ENCODE measurements around the gene VSIR. TPM values are rescaled to one million over a fixed set of nuclear protein-coding genes. Genes with fewer than 3 reads are reported as not detected.
A peak's percentile ranks its signal among the peaks of the same experiment; 100 is the strongest.

VSIR gene
- total RNA-seq, 3 donors from 2014 or later (not counting 1 experiment from before 2014, with no cell fraction given), result 134 to 193 (median 178) TPM

DNA sequence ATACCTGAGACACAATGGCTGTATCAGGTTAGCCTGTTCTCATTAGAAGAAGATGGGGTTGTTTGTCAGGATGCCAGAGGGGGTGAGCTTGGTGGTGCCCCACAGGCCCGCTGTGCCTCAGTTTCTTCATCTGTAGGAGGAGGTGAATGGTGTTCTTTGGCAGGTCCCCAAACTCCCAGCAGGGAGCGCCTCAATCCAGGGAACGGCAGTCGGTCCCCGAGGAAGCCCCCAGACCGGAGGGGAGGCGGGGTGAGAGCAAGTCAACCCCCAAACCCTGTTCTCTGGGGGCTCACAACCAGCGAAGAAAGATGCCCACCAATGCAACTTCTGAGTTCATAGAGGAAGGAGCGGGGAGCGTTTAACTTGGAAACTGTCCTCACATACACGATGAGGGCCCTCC lies 69.7 kb downstream of the VSIR start:
- Mint-ChIP-seq H3K36me3 (no peaks in the 10 kb centered on the region), H3K4me1 (peaks cover 10 to 34% of the 10 kb centered on the region in 2 donors), H3K27me3 (ENCODE audit: low read depth in 2 of 2) (peaks cover 0 to 2% of the 10 kb centered on the region in 2 donors), H3K9me3 (no peaks in the 10 kb centered on the region), H3K27ac (no peak overlapping the region), H3K4me3 (no peak overlapping the region)
- no peaks in the 10 kb centered on the region for H3K36me3 ChIP-seq (ENCODE audit: control insufficient read depth, insufficient read depth, low read length)
- H3K27ac ChIP-seq (ENCODE audit: low read length), result no peak overlapping the region
- H3K9me3 ChIP-seq (ENCODE audit: control insufficient read depth, insufficient read depth, low read length), result no peaks in the 10 kb centered on the region
- DNase-seq (no peak), ATAC-seq (no peak)
- H3K4me1 ChIP-seq (ENCODE audit: control insufficient read depth, insufficient read depth, low read length), result peaks cover 48% of the 10 kb centered on the region
- WGBS (ENCODE audit: insufficient coverage), result 86% methylated on average over 11 of the region's 11 CpGs
- TF ChIP-seq, protein P1, sequence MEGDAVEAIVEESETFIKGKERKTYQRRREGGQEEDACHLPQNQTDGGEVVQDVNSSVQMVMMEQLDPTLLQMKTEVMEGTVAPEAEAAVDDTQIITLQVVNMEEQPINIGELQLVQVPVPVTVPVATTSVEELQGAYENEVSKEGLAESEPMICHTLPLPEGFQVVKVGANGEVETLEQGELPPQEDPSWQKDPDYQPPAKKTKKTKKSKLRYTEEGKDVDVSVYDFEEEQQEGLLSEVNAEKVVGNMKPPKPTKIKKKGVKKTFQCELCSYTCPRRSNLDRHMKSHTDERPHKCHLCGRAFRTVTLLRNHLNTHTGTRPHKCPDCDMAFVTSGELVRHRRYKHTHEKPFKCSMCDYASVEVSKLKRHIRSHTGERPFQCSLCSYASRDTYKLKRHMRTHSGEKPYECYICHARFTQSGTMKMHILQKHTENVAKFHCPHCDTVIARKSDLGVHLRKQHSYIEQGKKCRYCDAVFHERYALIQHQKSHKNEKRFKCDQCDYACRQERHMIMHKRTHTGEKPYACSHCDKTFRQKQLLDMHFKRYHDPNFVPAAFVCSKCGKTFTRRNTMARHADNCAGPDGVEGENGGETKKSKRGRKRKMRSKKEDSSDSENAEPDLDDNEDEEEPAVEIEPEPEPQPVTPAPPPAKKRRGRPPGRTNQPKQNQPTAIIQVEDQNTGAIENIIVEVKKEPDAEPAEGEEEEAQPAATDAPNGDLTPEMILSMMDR (IDR thresholded peaks at IDR 0.05), result no peak
- H3K4me3 ChIP-seq (ENCODE audit: low read length), result no peak overlapping the region
- intact Hi-C loops (cut with micrococcal nuclease), result no loop called here
- no peaks in the 10 kb centered on the region for H3K27me3 ChIP-seq (ENCODE audit: control insufficient read depth, insufficient read depth, low read length)

DNA sequence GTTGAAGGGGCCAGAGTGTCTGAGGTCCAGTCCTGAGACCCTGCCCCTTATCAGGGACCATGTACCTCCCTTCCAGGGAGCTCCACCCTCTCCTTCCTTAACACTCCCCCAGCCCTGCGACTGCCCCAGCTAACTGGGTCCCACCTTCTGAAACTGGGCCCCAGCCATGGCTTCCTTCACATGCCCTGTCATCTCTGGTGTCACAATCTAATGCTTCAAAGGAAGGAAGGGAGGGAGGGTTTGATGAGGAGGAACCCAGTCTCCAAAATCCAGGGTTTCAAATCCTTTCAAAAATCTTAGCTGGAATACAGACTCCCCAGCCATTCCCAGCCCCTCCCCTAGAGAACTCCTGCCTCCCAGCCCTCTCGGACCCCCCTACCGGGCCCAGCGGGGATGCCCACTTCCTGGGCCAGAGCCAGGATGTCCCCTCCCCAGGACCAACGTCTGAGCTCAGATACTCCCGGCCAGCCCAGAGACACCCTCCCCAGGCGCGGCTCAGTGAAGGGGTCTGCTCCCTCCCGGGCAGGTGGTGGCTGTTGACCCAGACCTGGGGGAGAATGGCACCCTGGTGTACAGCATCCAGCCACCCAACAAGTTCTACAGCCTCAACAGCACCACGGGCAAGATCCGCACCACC lies 71.7 kb downstream of the VSIR start:
- Histone ChIP-seq H3K27me3 (ENCODE audit: control insufficient read depth, insufficient read depth, low read length) (no peaks in the 10 kb centered on the region), H3K4me3 (ENCODE audit: low read length) (no peak overlapping the region), H3K36me3 (ENCODE audit: control insufficient read depth, insufficient read depth, low read length) (no peaks in the 10 kb centered on the region), H3K27ac (ENCODE audit: low read length) (no peak overlapping the region), H3K4me1 (ENCODE audit: control insufficient read depth, insufficient read depth, low read length) (peaks cover 56% of the 10 kb centered on the region), H3K9me3 (ENCODE audit: control insufficient read depth, insufficient read depth, low read length) (no peaks in the 10 kb centered on the region)
- ATAC-seq (no peak), DNase-seq (no peak)
- H3K9me3 Mint-ChIP-seq, result no peaks in the 10 kb centered on the region
- intact Hi-C loops (cut with micrococcal nuclease), result no loop called here
- H3K36me3 Mint-ChIP-seq, result no peaks in the 10 kb centered on the region
- peak overlapping the region in 1 of 2 donors; percentile 36 for H3K27ac Mint-ChIP-seq
- no peak overlapping the region for H3K4me3 Mint-ChIP-seq
- H3K4me1 Mint-ChIP-seq, result peaks cover 29 to 43% of the 10 kb centered on the region in 2 donors
- TF ChIP-seq, protein P1 (IDR thresholded peaks at IDR 0.05), result no peak
- H3K27me3 Mint-ChIP-seq (ENCODE audit: low read depth in 2 of 2), result peaks cover 0 to 2% of the 10 kb centered on the region in 2 donors
- 85% methylated on average over 11 of the region's 11 CpGs for WGBS (ENCODE audit: insufficient coverage)

DNA sequence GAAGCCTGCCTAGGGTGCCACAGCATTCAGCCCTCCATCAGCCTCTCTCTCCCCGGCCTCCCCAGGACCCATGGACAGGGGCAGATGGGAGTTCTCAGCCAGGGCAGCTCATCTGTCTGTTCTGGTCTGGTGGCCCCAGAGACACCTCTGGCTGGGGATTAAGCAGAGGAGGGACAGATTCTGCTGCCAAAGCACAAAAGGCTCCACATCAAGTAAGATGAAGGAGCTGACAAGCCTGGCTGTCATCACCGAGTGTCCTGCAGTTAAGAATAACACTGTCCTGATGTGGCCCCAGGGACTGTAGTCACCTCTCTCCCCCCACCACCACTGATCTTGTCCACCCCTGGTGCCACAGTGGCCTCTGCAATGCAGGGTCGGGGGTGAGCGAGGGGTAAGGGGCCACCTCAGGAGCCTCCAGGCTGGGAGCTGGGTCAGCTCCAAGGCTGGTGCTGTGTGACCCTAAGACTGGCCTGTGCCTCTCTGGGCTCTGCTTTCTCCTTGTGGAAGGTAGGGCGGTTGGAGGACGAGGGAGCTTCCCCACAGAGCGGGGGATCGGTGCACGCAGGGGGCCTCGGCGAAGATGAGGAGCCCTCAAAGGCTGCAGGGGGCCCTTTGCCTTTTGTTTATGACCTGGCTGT lies 72.5 kb downstream of the VSIR start:
- no peak overlapping the region for H3K4me3 Mint-ChIP-seq
- no peaks in the 10 kb centered on the region for H3K9me3 Mint-ChIP-seq
- TF ChIP-seq, protein P1 (IDR thresholded peaks at IDR 0.05), result no peak
- no peak for ATAC-seq
- H3K4me1 Mint-ChIP-seq, result peaks cover 32 to 47% of the 10 kb centered on the region in 2 donors
- H3K27me3 Mint-ChIP-seq (ENCODE audit: low read depth in 2 of 2), result peaks cover 0 to 2% of the 10 kb centered on the region in 2 donors
- Histone ChIP-seq H3K4me1 (ENCODE audit: control insufficient read depth, insufficient read depth, low read length) (peaks cover 64% of the 10 kb centered on the region), H3K4me3 (ENCODE audit: low read length) (no peak overlapping the region), H3K27me3 (ENCODE audit: control insufficient read depth, insufficient read depth, low read length) (no peaks in the 10 kb centered on the region), H3K27ac (ENCODE audit: low read length) (no peak overlapping the region), H3K9me3 (ENCODE audit: control insufficient read depth, insufficient read depth, low read length) (no peaks in the 10 kb centered on the region), H3K36me3 (ENCODE audit: control insufficient read depth, insufficient read depth, low read length) (no peaks in the 10 kb centered on the region)
- WGBS (ENCODE audit: insufficient coverage), result 94% methylated on average over 11 of the region's 11 CpGs
- H3K36me3 Mint-ChIP-seq, result no peaks in the 10 kb centered on the region
- no peak for DNase-seq
- peak overlapping the region in 1 of 2 donors; percentile 36 for H3K27ac Mint-ChIP-seq
- intact Hi-C loops (cut with micrococcal nuclease), result no loop called here

Measured in natural killer cell (primary cell).